ENCODE data around the gene COX14.

- TF ChIP-seq, protein P1, sequence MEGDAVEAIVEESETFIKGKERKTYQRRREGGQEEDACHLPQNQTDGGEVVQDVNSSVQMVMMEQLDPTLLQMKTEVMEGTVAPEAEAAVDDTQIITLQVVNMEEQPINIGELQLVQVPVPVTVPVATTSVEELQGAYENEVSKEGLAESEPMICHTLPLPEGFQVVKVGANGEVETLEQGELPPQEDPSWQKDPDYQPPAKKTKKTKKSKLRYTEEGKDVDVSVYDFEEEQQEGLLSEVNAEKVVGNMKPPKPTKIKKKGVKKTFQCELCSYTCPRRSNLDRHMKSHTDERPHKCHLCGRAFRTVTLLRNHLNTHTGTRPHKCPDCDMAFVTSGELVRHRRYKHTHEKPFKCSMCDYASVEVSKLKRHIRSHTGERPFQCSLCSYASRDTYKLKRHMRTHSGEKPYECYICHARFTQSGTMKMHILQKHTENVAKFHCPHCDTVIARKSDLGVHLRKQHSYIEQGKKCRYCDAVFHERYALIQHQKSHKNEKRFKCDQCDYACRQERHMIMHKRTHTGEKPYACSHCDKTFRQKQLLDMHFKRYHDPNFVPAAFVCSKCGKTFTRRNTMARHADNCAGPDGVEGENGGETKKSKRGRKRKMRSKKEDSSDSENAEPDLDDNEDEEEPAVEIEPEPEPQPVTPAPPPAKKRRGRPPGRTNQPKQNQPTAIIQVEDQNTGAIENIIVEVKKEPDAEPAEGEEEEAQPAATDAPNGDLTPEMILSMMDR (IDR thresholded peaks at IDR 0.05): no peak
- TF ChIP-seq, protein P2, sequence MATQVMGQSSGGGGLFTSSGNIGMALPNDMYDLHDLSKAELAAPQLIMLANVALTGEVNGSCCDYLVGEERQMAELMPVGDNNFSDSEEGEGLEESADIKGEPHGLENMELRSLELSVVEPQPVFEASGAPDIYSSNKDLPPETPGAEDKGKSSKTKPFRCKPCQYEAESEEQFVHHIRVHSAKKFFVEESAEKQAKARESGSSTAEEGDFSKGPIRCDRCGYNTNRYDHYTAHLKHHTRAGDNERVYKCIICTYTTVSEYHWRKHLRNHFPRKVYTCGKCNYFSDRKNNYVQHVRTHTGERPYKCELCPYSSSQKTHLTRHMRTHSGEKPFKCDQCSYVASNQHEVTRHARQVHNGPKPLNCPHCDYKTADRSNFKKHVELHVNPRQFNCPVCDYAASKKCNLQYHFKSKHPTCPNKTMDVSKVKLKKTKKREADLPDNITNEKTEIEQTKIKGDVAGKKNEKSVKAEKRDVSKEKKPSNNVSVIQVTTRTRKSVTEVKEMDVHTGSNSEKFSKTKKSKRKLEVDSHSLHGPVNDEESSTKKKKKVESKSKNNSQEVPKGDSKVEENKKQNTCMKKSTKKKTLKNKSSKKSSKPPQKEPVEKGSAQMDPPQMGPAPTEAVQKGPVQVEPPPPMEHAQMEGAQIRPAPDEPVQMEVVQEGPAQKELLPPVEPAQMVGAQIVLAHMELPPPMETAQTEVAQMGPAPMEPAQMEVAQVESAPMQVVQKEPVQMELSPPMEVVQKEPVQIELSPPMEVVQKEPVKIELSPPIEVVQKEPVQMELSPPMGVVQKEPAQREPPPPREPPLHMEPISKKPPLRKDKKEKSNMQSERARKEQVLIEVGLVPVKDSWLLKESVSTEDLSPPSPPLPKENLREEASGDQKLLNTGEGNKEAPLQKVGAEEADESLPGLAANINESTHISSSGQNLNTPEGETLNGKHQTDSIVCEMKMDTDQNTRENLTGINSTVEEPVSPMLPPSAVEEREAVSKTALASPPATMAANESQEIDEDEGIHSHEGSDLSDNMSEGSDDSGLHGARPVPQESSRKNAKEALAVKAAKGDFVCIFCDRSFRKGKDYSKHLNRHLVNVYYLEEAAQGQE (IDR thresholded peaks at IDR 0.05; ENCODE audit: insufficient read depth in 1 of 2, low read depth in 2 of 2, low read length in 1 of 2): no peak
- TF ChIP-seq TCF7L2 (IDR thresholded peaks at IDR 0.05; ENCODE audit: low read depth, low read length) (no peak), POLR2AphosphoS5 (IDR thresholded peaks at IDR 0.05; ENCODE audit: low read depth, low read length) (no peak), SIN3A (IDR thresholded peaks at IDR 0.05; ENCODE audit: borderline replicate concordance, insufficient read depth, low read depth, low read length) (no peak)
Measured at GRCh38 chr12:50073206-50073605, 38.8 kb upstream of the COX14 start.
